GM21390 (cell line): ENCODE results near the gene ZMYM4.
"Not testable (repeated sequence)": the region's sequence is repeated elsewhere in the genome, so short reads cannot be mapped to it uniquely, and the experiment has no call there.

ENCODE experiments used
- ATAC-seq: cut with Tn5 transposase; IDR thresholded peaks from one replicate; pipeline ENCODE4 v1.9.1; 2021; ENCODE audit not compliant: unreplicated experiment

Gene ZMYM4

DNA sequence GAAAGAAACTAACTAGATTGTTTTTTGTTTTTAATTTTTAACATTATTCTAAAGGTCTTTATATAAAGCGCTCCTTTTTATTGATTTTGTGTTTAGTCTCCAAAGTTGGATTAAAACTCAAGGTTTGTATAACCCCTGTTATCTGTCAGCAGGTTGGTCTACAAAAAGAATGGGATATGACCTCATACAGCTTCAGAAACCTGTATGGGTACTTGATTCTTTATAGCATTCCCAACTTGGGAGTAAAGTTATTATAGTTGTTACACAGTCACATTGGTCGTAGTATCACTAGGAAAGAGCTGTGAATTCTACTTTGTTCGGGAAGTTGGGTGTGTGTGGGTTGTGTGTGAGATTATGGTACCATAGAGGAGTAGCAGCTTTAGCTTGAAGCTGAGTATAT, 52.4 kb downstream of the ZMYM4 start:
- no peak for ATAC-seq

- no peak for ATAC-seq
Measured at GRCh38 chr1:35324486-35324885, 56.0 kb downstream of the ZMYM4 start.

- no peak for ATAC-seq
Measured at GRCh38 chr1:35326246-35326866, 57.8 kb downstream of the ZMYM4 start.

- not testable (repeated sequence) for ATAC-seq
Measured at GRCh38 chr1:35331618-35332017, 63.1 kb downstream of the ZMYM4 start.

DNA sequence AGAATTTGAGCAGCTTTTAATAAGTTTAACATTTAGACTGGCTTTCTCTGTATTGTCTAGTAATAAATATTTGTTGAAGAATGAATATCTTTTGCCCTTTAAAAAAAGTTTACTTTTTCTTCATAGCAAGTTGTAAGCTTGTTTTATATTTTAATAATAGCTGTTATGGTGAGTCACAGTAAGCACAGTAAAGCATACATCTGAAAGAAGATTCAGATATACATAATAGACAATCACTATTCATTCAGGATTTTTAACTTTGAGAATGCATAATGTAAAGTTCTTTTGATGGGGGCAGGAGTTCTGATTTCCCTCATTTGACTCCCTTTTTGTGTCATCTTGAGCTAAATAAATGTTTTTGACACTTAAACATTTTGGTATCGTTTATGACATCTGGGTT, 66.0 kb downstream of the ZMYM4 start:
- no peak for ATAC-seq

DNA sequence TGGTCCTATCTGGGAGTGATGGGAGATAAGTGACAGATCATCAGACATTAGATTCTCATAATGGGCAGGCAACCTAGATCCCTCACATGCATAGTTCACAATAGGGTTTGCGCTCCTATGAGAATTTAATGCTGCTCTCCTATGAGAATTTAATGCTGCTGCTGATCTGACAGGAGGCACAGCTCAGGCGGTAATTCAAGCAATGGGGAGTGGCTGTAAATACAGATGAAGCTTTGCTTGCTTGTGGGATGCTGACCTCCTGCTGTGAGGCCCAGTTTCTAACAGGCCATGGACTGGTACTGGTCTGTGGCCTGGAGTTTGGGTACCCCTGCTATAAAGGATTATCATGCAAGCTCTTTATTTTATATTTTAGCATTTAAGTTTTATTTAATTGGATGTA, 72.0 kb downstream of the ZMYM4 start:
- ATAC-seq, result no peak

DNA sequence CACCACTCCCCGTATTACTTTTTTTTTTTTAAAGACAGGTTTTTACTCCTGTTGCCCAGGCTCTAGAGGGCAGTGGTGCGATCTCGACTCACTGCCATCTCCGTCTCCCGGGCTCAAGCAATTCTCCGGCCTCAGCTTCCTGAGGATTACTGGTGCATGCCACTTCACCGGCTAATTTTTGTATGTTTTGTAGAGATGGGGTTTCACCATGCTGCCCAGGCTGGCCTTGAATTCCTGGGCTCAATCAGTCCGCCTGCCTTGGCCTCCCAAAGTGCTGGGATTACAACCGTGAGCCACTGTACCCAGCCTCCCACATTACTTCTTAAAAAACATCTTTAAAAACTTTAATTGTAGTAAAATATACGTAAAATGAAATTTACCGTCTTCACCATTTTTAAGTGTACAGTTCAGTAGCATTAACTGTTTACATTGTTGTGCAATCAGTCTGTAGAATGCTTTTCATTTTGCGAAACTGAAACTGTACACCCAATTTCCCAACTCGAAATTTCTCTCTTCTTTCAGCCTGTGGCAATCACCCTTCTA, 77.0 kb downstream of the ZMYM4 start:
- no peak for ATAC-seq

DNA sequence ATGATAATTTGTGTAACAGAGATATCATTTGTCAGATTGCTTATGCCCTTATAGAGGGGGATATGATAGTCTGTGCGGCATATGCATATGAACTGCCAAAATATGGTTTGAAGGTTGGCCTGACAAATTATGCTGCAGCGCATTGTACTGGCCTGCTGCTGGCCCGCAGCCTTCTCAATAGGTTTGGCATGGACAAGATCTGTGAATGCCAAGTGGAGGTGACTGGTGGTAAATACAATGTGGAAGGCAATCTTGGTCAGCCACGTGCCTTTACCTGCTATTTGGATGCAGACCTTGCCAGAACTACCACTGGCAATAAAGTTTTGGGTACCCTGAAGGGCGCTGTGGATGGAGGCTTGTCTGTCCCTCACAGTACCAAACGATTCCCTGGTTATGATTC, 82.4 kb downstream of the ZMYM4 start:
- no peak for ATAC-seq

DNA sequence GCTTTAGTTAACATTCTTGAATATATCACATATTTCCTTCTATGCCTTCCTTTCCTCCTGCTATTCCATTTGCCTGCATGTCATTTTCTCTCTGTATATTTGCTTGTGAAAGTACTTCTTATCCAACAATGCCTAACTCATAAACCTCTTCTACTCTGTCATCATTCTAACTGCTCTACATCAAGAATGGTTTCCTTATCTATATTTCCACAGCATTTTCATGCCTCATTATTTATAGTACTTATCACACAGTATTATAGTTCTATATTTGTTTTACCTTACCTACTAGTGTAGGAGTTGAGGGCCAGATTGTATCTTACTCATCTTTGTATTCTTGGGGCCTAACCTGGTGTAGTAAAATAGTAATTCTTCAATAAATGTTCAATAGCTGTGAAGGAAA, 91.5 kb downstream of the ZMYM4 start:
- ATAC-seq, result no peak

DNA sequence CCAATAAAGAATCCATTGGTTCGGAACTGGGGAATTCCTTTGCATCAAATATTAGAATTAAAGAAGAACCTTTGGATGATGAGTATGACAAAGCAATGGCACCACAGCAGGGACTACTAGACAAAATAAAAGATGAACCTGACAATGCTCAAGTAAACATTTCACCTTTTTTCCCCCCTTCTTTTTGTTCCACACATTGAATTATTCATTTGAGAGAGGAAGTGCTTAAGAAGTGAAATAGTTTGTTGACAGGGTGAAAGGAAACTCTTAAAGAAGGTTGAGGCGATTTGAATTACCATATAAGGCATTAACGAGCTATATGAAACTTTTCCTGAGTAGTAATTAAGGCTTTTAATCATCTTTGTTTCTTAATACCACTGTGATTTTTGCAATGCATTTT, 93.1 kb downstream of the ZMYM4 start:
- ATAC-seq, result no peak

- ATAC-seq, result no peak
Measured at GRCh38 chr1:35364741-35365140, 96.2 kb downstream of the ZMYM4 start.

- ATAC-seq, result no peak
Measured at GRCh38 chr1:35367914-35368313, 99.4 kb downstream of the ZMYM4 start.

DNA sequence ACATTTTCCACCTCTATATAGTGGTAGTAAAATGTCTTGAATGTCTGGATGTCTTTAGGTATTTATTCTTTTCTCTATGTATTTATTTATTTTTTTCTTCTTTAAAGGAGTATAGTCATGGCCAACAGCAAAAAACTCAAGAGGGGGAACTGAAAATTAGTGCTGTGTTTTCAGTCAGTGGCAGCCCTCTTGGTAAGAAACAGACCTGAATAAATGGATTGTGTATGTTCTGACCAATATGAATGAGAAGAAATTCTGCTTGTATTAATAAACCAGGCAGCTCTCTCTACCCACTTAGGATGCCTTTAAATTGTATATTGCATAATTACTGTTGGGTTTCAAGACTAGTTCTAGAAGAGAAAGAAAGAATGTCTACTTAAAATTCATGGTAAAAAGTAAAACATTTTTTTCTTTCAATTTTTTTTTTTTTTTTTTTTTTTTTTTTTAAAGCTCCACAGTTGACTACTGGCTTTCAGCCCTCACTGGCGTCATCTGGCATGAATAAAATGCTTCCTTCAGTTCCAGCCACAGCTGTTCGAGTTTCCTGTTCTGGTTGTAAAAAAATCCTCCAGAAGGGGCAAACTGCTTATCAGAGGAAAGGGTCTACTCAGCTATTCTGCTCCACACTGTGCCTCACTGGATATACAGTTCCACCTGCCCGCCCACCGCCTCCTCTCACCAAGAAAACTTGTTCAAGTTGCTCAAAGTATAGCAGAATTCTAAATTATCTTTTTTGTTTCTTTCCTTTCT, 101.6 kb downstream of the ZMYM4 start:
- ATAC-seq, result no peak

- no peak for ATAC-seq
Measured at GRCh38 chr1:35371506-35371905, 103.0 kb downstream of the ZMYM4 start.

DNA sequence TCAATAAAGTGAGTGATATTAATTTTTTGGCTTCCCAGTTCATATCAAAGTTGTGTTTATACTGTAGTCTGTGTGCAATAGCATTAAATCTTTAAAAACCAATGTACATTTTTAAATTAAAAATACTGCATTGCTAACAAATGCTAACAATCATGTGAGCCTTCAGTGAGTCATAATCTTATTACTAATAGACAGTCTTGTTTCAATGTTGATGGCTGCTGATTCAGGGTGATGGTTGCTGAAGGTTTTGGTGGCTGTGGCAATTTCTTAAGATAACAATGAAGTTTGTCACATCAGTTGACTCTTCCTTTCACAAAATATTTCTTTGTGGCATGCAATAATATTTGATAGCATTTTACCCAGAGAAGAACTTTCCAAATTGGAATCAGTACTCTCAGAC, 109.0 kb downstream of the ZMYM4 start:
- no peak for ATAC-seq

DNA sequence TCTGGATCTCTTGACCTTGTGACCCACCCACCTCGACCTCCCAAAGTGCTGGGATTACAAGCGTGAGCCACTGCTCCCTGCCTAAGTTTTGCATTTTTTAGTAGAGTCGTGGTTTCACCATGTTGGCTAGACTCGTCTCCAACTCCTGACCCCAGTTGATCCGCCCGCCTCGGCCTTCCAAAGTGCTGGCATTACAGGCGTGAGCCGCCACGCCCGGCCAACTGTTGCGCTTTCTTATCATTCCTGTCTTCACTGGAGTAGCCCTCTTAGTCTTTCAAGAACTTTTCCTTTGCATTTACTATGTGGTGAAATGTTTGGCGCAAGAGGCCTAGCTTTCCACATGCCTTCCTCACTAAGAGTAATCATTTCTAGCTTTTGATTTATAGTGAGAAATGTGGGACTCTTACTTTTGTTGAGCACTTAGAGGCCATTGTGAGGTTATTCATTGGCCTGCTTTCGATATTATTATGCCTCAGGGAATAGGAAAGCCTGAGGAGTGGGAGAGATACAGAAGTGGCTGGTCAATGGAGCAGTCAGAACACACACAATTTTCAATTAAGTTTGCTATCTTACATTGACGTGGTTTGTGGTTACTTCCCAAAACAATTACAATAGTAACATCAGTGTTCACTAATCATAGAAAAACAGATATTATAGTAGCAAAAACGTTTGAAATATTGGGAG, 111.0 kb downstream of the ZMYM4 start:
- no peak for ATAC-seq

GRCh38 chr1:35380111-35380510, 111.6 kb downstream of the ZMYM4 start:
- not testable (repeated sequence) for ATAC-seq

DNA sequence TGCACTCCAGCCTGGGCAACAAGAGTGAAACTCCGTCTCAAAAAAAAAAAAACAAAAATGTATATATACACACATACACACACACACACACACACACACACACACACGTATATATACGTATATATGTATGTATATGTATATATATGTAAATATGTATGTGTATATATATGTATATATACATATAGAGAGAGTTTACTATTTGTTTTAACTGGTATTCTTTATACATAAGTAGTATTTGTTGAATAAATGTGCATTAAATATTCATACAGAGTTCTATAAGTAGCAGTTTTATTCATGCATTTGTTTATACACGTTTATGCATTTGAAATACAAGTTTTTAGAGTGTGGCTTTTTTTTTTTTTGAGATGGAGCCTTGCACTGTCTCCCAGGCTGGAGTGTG, 113.6 kb downstream of the ZMYM4 start:
- ATAC-seq, result no peak

GRCh38 chr1:35386290-35386689, 117.8 kb downstream of the ZMYM4 start:
- ATAC-seq, result no peak

DNA sequence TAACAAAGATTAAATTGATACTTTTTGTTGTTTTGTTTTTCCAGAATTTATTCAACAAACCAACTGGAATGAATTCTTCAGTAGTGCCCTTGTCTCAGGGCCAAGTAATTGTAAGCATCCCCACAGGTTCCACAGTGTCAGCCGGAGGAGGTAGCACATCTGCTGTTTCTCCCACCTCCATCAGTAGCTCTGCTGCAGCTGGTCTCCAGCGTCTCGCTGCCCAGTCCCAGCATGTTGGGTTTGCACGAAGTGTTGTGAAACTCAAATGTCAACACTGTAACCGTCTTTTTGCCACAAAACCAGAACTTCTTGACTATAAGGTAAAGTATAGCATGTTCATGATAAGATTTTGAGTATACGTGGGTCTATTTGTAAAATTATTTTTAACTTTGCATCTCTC, 118.5 kb downstream of the ZMYM4 start:
- ATAC-seq, result no peak

DNA sequence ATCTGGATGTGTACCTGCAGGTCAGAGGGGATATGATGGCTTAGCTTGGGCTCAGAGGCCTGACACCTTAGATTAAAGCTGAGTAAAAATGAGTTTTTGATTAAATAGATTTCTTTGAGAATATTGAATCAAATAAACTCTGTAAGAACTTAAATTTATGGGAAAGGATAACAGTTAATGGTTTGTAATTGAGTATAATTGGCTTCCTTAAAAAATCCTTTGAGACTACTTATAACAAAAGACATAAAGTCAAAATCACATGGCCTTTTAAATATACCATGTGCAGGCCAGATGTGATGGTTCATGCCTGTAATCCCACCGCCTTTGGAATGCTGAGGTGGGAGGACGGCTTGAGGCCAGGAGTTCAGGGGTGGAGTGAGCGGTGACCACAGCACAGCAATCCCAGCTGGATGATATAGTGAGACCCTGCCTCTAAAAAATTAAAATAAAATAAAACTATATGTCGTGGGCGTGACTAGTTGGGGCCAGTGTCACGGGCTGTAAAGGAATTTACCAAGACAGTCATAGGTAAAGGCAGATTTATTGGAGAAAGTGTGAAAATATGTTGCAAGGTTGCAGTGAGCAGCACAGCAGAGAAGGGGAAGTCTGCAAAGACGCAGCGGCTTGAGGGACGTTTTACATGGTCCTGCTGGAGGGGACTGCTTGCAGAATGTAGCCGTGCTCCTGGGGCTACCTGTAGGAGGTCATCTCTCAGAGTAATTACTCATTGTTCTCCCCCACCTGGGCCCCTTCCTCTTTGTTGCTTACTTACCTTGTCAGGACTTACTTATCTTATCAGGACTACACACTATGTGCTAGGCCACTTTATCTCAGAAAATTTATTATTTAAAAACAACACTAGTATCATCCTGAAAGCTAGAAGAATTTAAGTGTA, 122.3 kb downstream of the ZMYM4 start:
- no peak for ATAC-seq
